Rectal smooth muscle tissue (tissue), 1 donor: ENCODE measurements around the gene DPH3.
A peak's percentile ranks its signal among the peaks of the same experiment; 100 is the strongest.
"Not testable (repeated sequence)": the region's sequence is repeated elsewhere in the genome, so short reads cannot be mapped to it uniquely, and the experiment has no call there.

Source experiments
- H3K27ac ChIP-seq: one replicate; pipeline ENCODE4 v1.7.0; 2013; ENCODE audit warnings: low read depth, low read length, inconsistent platforms
- H3K27me3 ChIP-seq: one replicate; pipeline ENCODE4 v1.7.0; 2013; ENCODE audit warnings: low read length; ENCODE audit not compliant: control insufficient read depth, insufficient read depth
- H3K36me3 ChIP-seq: one replicate; pipeline ENCODE4 v1.7.0; 2013; ENCODE audit warnings: low read length; ENCODE audit not compliant: control insufficient read depth, insufficient read depth
- H3K4me1 ChIP-seq: one replicate; pipeline ENCODE4 v1.7.0; 2013; ENCODE audit warnings: low read length; ENCODE audit not compliant: control insufficient read depth, insufficient read depth
- H3K4me3 ChIP-seq: one replicate; pipeline ENCODE4 v1.7.0; 2013; ENCODE audit warnings: low read length
- H3K9ac ChIP-seq: one replicate; pipeline ENCODE4 v1.7.0; 2013; ENCODE audit warnings: low read length

DPH3 gene

GRCh38 chr3:16264708-16265454 lies at the start of gene DPH3, which contains the start of gene OXNAD1:
TSS of gene DPH3 (minus strand) at chr3:16264943. CDS start at chr3:16264876, 67 bp downstream.
TSS of gene OXNAD1 (plus strand) at chr3:16265212. CDS start at chr3:16270953, 5,741 bp downstream.
- H3K4me1 ChIP-seq = no peaks in the 10 kb centered on the region
- peak within 1 kb of the TSS; percentile 97 for H3K4me3 ChIP-seq
- no peaks in the 10 kb centered on the region for H3K36me3 ChIP-seq

GRCh38 chr3:16313886-16314645 lies 49.3 kb upstream of the DPH3 start:
- H3K9ac ChIP-seq = no peak overlapping the region
- peaks cover 7% of the 10 kb centered on the region for H3K36me3 ChIP-seq
- no peak overlapping the region for H3K27ac ChIP-seq
- H3K4me3 ChIP-seq = no peak overlapping the region
- H3K27me3 ChIP-seq = no peaks in the 10 kb centered on the region
- H3K4me1 ChIP-seq = no peaks in the 10 kb centered on the region

More at GRCh38 chr3:16264708-16265454, at the start of gene DPH3, which contains the start of gene OXNAD1:
- Histone ChIP-seq H3K9ac (peak within 1 kb of the TSS; percentile 71), H3K27ac (peak within 1 kb of the TSS; percentile 86), H3K27me3 (no peaks in the 10 kb centered on the region)

- Histone ChIP-seq H3K27me3 (no peaks in the 10 kb centered on the region), H3K9ac (no peak overlapping the region), H3K4me3 (no peak overlapping the region), H3K4me1 (no peaks in the 10 kb centered on the region), H3K27ac (no peak overlapping the region), H3K36me3 (peaks cover 7% of the 10 kb centered on the region)
Measured at GRCh38 chr3:16311960-16312451, 47.3 kb upstream of the DPH3 start.

- not testable (repeated sequence) for H3K27me3 ChIP-seq, H3K9ac ChIP-seq, H3K4me1 ChIP-seq, H3K4me3 ChIP-seq, H3K36me3 ChIP-seq, H3K27ac ChIP-seq
Measured at GRCh38 chr3:16310486-16310885, 45.7 kb upstream of the DPH3 start.

- Histone ChIP-seq H3K27ac (no peak overlapping the region), H3K27me3 (no peaks in the 10 kb centered on the region), H3K4me3 (no peak overlapping the region), H3K4me1 (no peaks in the 10 kb centered on the region), H3K9ac (no peak overlapping the region), H3K36me3 (peaks cover 5% of the 10 kb centered on the region)
Measured at GRCh38 chr3:16309558-16309957, 44.8 kb upstream of the DPH3 start.

- H3K9ac ChIP-seq = no peak overlapping the region
- H3K4me1 ChIP-seq = no peaks in the 10 kb centered on the region
- H3K27ac ChIP-seq = no peak overlapping the region
- peaks cover 5% of the 10 kb centered on the region for H3K36me3 ChIP-seq
- no peak overlapping the region for H3K4me3 ChIP-seq
- no peaks in the 10 kb centered on the region for H3K27me3 ChIP-seq
Measured at GRCh38 chr3:16308727-16309126, 44.0 kb upstream of the DPH3 start.

GRCh38 chr3:16307832-16308531 lies 43.2 kb upstream of the DPH3 start:
- Histone ChIP-seq H3K36me3 (peaks cover 5% of the 10 kb centered on the region), H3K4me1 (no peaks in the 10 kb centered on the region), H3K27ac (no peak overlapping the region), H3K4me3 (no peak overlapping the region), H3K9ac (no peak overlapping the region), H3K27me3 (no peaks in the 10 kb centered on the region)

- Histone ChIP-seq H3K9ac (no peak overlapping the region), H3K36me3 (peaks cover 5% of the 10 kb centered on the region), H3K27ac (no peak overlapping the region), H3K27me3 (no peaks in the 10 kb centered on the region), H3K4me3 (no peak overlapping the region), H3K4me1 (no peaks in the 10 kb centered on the region)
Measured at GRCh38 chr3:16305111-16305541, 40.4 kb upstream of the DPH3 start.

GRCh38 chr3:16304061-16305010 lies 39.6 kb upstream of the DPH3 start:
- Histone ChIP-seq H3K9ac (no peak overlapping the region), H3K27ac (no peak overlapping the region), H3K4me3 (no peak overlapping the region), H3K4me1 (no peaks in the 10 kb centered on the region), H3K36me3 (peaks cover 5% of the 10 kb centered on the region), H3K27me3 (no peaks in the 10 kb centered on the region)

GRCh38 chr3:16303037-16303575 lies 38.4 kb upstream of the DPH3 start:
- no peaks in the 10 kb centered on the region for H3K27me3 ChIP-seq
- H3K27ac ChIP-seq = no peak overlapping the region
- H3K9ac ChIP-seq = no peak overlapping the region
- H3K4me1 ChIP-seq = peaks cover 6% of the 10 kb centered on the region
- peaks cover 5% of the 10 kb centered on the region for H3K36me3 ChIP-seq
- no peak overlapping the region for H3K4me3 ChIP-seq

- peaks cover 6% of the 10 kb centered on the region for H3K4me1 ChIP-seq
- H3K9ac ChIP-seq = no peak overlapping the region
- H3K27ac ChIP-seq = no peak overlapping the region
- peaks cover 5% of the 10 kb centered on the region for H3K36me3 ChIP-seq
- no peaks in the 10 kb centered on the region for H3K27me3 ChIP-seq
- H3K4me3 ChIP-seq = no peak overlapping the region
Measured at GRCh38 chr3:16302082-16302631, 37.4 kb upstream of the DPH3 start.
